Epithelial cell of esophagus (primary cell): Measurements from ENCODE around the gene PTPRO.
A peak's percentile ranks its signal among the peaks of the same experiment; 100 is the strongest.

Source experiments
- DNase-seq: peaks from one replicate; pipeline ENCODE4 v3.0.0; 2010; ENCODE audit warnings: low read depth
- H3K4me3 ChIP-seq: 2 replicates; pipeline ENCODE4 v1.5.1; 2011; ENCODE audit warnings: mild to moderate bottlenecking, low read length, control low read depth
- CTCF ChIP-seq: IDR thresholded peaks from 2 replicates; pipeline ENCODE4 v1.5.1; 2011; ENCODE audit warnings: low read depth, mild to moderate bottlenecking, low read length, control low read depth, inconsistent platforms; ENCODE audit not compliant: insufficient read depth; ENCODE audit errors: missing control alignments

The PTPRO gene

GRCh38 chr12:15502211-15502610 lies 179.9 kb downstream of the PTPRO start:
- DNase-seq, result no peak
- TF ChIP-seq CTCF, result no peak
- no peak overlapping the region for H3K4me3 ChIP-seq

GRCh38 chr12:15505616-15506015 lies 183.3 kb downstream of the PTPRO start:
- TF ChIP-seq CTCF, result no peak
- no peak for DNase-seq
- no peak overlapping the region for H3K4me3 ChIP-seq

GRCh38 chr12:15515010-15515409 lies 192.7 kb downstream of the PTPRO start:
- H3K4me3 ChIP-seq, result no peak overlapping the region
- TF ChIP-seq CTCF, result no peak
- no peak for DNase-seq

GRCh38 chr12:15520083-15520482 lies 197.8 kb downstream of the PTPRO start:
- no peak overlapping the region for H3K4me3 ChIP-seq
- DNase-seq, result no peak
- no peak for TF ChIP-seq CTCF

- TF ChIP-seq CTCF, result no peak
- DNase-seq, result no peak
- H3K4me3 ChIP-seq, result no peak overlapping the region
Measured at GRCh38 chr12:15520844-15521243, 198.5 kb downstream of the PTPRO start.

- TF ChIP-seq CTCF, result peak; percentile 60
- no peak overlapping the region for H3K4me3 ChIP-seq
- peak; percentile 73 for DNase-seq
Measured at GRCh38 chr12:15522574-15523187, 200.4 kb downstream of the PTPRO start.

GRCh38 chr12:15525441-15525840 lies 203.1 kb downstream of the PTPRO start:
- no peak for TF ChIP-seq CTCF

More at GRCh38 chr12:15525441-15525840, 203.1 kb downstream of the PTPRO start:
- H3K4me3 ChIP-seq, result no peak overlapping the region
- peak; percentile 79 for DNase-seq
